ENCODE data around the gene LRRN2.
A peak's percentile ranks its signal among the peaks of the same experiment; 100 is the strongest.

- TF ChIP-seq MYNN (IDR thresholded peaks at IDR 0.05) (peak; percentile 77), MYNN (CRISPR knock-in tag; IDR thresholded peaks at IDR 0.05) (no peak), KDM2B (CRISPR knock-in tag; IDR thresholded peaks at IDR 0.05) (no peak), CTCF (IDR thresholded peaks at IDR 0.05 in 2 of 3, conservative IDR thresholded peaks at IDR 0.05 in 1 of 3; ENCODE audit: insufficient read depth in 2 of 3, low read depth in 1 of 3, low read length in 3 of 3) (0 out of 6 replicates have a peak, but pooled peaks of 1 of the 3 experiments have one; percentile 10), CHD7 (IDR thresholded peaks at IDR 0.05; ENCODE audit: low read depth, low read length) (no peak), ZNF780A (CRISPR knock-in tag; IDR thresholded peaks at IDR 0.05) (no peak), FOXK2 (conservative IDR thresholded peaks at IDR 0.05 in 1 of 2, IDR thresholded peaks at IDR 0.05 in 1 of 2; ENCODE audit: low read depth in 2 of 2) (peak in 1 of 2 experiments; percentile 55; a peak in 2 of 4 replicates), MED1 (CRISPR knock-in tag; IDR thresholded peaks at IDR 0.05; ENCODE audit: borderline replicate concordance) (no peak), FOXA1 (IDR thresholded peaks at IDR 0.05; ENCODE audit: borderline replicate concordance) (no peak), ZMIZ1 (IDR thresholded peaks at IDR 0.05; ENCODE audit: low read depth in 2 of 2, low read length in 2 of 2) (peak in 1 of 2 experiments; percentile 48; a peak in 1 of 4 replicates)
Measured at GRCh38 chr1:204705888-204706837, 20.6 kb upstream of the LRRN2 start.

Data from K562 (cell line).